D721Med (cell line): ENCODE results near the gene CRISP1.
"Not testable (repeated sequence)": the region's sequence is repeated elsewhere in the genome, so short reads cannot be mapped to it uniquely, and the experiment has no call there.

Experiments used
- DNase-seq: peaks from one replicate; pipeline ENCODE4 v3.0.0; 2011; ENCODE audit warnings: low spot score; ENCODE audit not compliant: insufficient read length
- FAIRE-seq: peaks from 2 replicates; lab custom pipeline; 2011; peaks lifted over from hg19 to GRCh38; lab: Jason Lieb, UNC
- CTCF ChIP-seq: IDR thresholded peaks from 2 replicates; pipeline ENCODE4 v1.5.1; 2012; ENCODE audit warnings: mild to moderate bottlenecking, control low read depth; ENCODE audit not compliant: insufficient read depth; ENCODE audit errors: missing control alignments

The CRISP1 gene

DNA sequence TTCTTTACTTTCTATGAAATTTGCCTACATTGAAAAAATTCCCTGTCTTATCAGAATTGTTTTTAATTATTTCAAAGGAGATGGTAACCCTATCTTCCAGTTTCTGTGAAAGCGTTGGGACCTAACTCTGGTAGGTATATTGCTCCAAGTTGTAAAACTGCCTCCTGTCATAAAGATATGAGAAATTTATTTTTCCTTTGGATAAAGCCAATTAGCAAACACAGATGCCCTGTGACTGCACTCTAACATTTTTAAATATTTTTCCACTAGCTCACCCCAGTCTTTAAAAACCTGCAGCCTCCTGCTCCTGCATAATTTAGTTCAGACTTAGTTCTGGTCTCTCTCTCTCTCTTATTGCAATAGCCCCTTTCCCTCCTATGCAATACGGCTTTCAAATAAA is 39.0 kb upstream of the CRISP1 start:
- TF ChIP-seq CTCF = no peak
- DNase-seq = no peak
- no peak for FAIRE-seq

DNA sequence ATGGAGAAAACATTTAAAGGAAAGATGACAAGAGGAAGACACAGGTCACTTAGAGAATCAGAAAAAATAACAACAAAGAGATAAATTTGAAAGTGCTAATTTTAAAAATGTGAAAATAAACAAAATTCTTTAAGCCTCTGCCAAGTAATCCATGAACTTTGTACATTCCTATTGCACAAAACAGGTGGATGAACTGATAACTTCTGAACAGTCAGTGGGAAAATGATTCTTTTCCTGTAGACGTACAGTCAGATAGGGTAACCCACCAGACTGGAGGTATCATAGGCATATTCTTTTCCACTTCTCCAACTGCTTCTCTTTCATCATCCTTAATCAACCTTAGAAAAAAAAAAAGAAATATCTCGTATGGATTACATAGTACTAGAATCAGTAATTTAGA is 36.5 kb upstream of the CRISP1 start:
- no peak for TF ChIP-seq CTCF
- FAIRE-seq (no peak), DNase-seq (no peak)

- no peak for DNase-seq
- TF ChIP-seq CTCF = no peak
- FAIRE-seq = no peak
Measured at GRCh38 chr6:49898904-49899566, 32.7 kb upstream of the CRISP1 start.

DNA sequence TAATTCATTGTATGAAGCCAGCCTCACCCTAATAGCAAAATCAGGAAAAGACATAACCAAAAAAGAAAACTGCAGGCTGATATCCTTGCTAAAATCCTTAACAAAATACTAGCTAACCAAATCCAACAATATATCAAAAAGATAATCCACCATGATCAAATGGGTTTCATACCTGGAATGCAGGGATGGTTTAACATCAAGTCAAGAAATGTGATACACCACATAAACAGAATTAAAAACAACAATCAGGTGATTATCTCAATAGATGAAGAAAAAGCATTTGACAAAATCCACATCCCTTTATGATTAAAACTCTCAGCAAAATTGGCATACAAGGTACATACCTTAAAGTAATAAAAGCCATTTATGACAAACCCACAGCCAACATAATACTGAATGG is 29.2 kb upstream of the CRISP1 start:
- FAIRE-seq, DNase-seq: not testable (repeated sequence)

DNA sequence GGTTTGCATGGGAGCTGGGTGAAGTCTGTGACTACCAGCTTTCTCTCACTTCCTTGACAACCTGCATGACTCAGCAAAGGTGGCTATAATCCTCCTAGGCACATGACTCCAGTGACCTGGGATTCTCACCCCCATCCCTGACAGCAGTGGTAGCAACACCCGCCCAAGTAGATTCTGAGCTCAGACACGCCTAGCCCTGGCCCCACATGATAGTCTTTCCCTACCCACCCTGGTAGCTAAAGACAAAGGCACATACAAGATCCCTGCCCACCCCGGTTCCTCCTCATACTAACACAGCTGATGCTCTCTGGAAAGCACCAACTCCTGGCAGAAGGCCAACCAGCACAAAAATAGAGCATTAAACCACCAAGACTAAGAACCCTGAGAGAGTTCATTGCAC is 25.9 kb upstream of the CRISP1 start:
- DNase-seq (no peak), FAIRE-seq (no peak)
- TF ChIP-seq CTCF = no peak

DNA sequence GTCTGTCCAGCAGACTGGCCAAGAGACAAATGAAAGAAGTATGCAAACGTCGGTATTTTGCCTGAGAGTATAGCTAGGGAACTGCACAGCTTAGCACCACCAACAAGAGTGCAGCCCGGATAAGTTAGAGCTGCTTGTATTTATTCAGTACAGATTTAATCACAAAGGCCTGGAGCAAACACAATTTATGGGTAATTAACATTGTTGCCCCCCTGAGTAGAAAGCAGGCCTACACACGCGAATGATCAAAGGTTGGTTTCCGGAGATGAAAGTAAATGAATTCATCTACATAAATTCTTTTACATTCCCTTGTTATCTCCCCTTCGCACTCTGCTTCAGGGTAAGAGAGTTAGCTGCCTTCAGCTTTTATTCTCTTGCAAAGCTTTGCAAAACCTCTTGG is 24.7 kb upstream of the CRISP1 start:
- TF ChIP-seq CTCF = no peak
- no peak for FAIRE-seq
- no peak for DNase-seq

DNA sequence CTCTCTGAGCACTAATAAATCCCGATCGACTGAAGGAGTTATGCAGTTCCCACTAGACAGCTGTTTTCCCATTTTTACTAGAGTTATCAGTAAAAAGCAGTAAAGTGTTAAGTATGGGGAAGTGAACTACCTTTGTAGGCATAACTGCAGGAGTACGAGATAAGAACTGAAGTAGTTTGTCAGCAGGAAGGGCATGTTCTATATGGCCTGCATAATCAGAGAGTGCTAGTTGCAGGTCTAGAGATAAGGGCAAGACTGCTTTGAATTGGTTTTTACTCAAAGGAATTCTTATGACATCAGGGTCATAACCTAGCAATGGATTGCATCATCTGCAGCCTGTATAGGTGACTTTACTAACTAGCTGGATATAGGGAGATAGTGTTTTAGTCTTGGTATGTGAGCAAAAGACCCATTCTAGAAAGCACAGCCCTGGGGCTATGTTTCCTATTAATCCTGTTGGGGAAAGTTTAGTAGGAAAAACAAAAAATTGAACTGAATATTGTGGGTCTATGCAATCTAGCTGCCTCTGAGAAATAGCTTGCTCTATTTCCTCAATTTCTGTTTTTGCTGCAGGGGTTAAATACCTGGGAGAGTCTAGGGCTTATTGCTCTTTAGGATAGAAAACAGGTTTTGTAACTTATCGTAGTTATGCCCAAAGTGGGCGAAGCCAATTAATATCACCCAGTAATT is 22.6 kb upstream of the CRISP1 start:
- no peak for TF ChIP-seq CTCF
- DNase-seq (no peak), FAIRE-seq (no peak)
